K562 (cell line): ENCODE results near the gene RABL6. TPM values are rescaled to one million over a fixed set of nuclear protein-coding genes. Genes with fewer than 3 reads are reported as not detected.

Experiments used
- ATF7 ChIP-seq: fragments of 450-650 bp; IDR thresholded peaks from 2 replicates; pipeline ENCODE4 v1.7.1; 2014; ENCODE audit warnings: mild to moderate bottlenecking, moderate library complexity
- CHD2 ChIP-seq: IDR thresholded peaks from 2 replicates; pipeline ENCODE4 v1.6.1; 2011; ENCODE audit warnings: low read depth, low read length
- CHD4 ChIP-seq: fragments of 200-600 bp; sonication (generic); IDR thresholded peaks from 3 replicates; pipeline ENCODE4 v1.6.1; 2012; ENCODE audit warnings: low read depth, mild to moderate bottlenecking, mixed read lengths, low read length, inconsistent platforms; ENCODE audit not compliant: insufficient read depth, insufficient replicate concordance, poor library complexity, severe bottlenecking
- DLX4 ChIP-seq: fragments of 250-450 bp; sonication (Bioruptor Pico); IDR thresholded peaks from 2 replicates; pipeline ENCODE4 v1.6.1; 2021; ENCODE audit warnings: mild to moderate bottlenecking
- ERF ChIP-seq: fragments of 450-650 bp; formaldehyde crosslinking; IDR thresholded peaks from 2 replicates; pipeline ENCODE4 v1.4.0; 2020; ENCODE audit warnings: mild to moderate bottlenecking, mixed read lengths
- HNRNPK ChIP-seq: fragments of 200-400 bp; formaldehyde crosslinking; IDR thresholded peaks from one replicate; pipeline ENCODE4 v1.6.1; 2018; ENCODE audit warnings: mild to moderate bottlenecking, low read depth, low read length; ENCODE audit not compliant: poor library complexity, severe bottlenecking
- ILF3 ChIP-seq: fragments of 450-650 bp; IDR thresholded peaks from 2 replicates; pipeline ENCODE4 v1.6.1; 2018; ENCODE audit warnings: antibody characterized with exemption, mild to moderate bottlenecking, moderate library complexity, borderline replicate concordance
- MXD1 ChIP-seq: fragments of 250-450 bp; sonication (Bioruptor Pico); IDR thresholded peaks from 2 replicates; pipeline ENCODE4 v1.8.0; 2021; ENCODE audit warnings: borderline replicate concordance, mild to moderate bottlenecking, moderate library complexity; ENCODE audit not compliant: poor library complexity, severe bottlenecking
- NCOA4 ChIP-seq: fragments of 450-650 bp; IDR thresholded peaks from 2 replicates; pipeline ENCODE4 v1.6.1; 2018; ENCODE audit warnings: mild to moderate bottlenecking; ENCODE audit not compliant: partially characterized antibody
- NEUROD1 ChIP-seq: fragments of 150-350 bp; IDR thresholded peaks from 2 replicates; pipeline ENCODE4 v1.6.1; 2014; ENCODE audit warnings: borderline replicate concordance, low read length, low read depth; ENCODE audit not compliant: partially characterized antibody
- PHF21A ChIP-seq: fragments of 450-650 bp; IDR thresholded peaks from 2 replicates; pipeline ENCODE4 v1.6.1; 2017; ENCODE audit warnings: low read depth, borderline replicate concordance
- PTBP1 ChIP-seq: fragments of 200-400 bp; formaldehyde crosslinking; IDR thresholded peaks from 2 replicates; pipeline ENCODE4 v1.6.1; 2017; ENCODE audit warnings: low read depth, low read length
- RNF219 ChIP-seq: fragments of 250-450 bp; sonication (Bioruptor Pico); IDR thresholded peaks from 2 replicates; pipeline ENCODE4 v1.5.0; 2022; ENCODE audit warnings: mild to moderate bottlenecking
- SMC3 ChIP-seq: conservative IDR thresholded peaks from 2 replicates; pipeline ENCODE4 v1.6.1; 2011; ENCODE audit warnings: low read depth, low read length, improper control_type of control experiment; ENCODE audit not compliant: insufficient read depth
- STAT5A ChIP-seq: IDR thresholded peaks from 2 replicates; pipeline ENCODE4 v1.6.1; 2012; ENCODE audit warnings: low read length, inconsistent platforms, borderline replicate concordance
- THAP12 ChIP-seq: fragments of 250-450 bp; sonication (Bioruptor Pico); IDR thresholded peaks from 2 replicates; pipeline ENCODE4 v1.9.0; 2021; ENCODE audit warnings: mild to moderate bottlenecking, inconsistent platforms
- ZKSCAN3 ChIP-seq: fragments of 250-450 bp; sonication (Bioruptor Pico); IDR thresholded peaks from 2 replicates; pipeline ENCODE4 v1.4.0; 2020
- ZNF507 ChIP-seq: conservative IDR thresholded peaks from 2 replicates; pipeline ENCODE4 v1.6.1; 2017; ENCODE audit warnings: missing genetic modification characterization, missing compliant biosample characterization
- ZSCAN32 ChIP-seq: fragments of 450-650 bp; formaldehyde crosslinking; IDR thresholded peaks from 2 replicates; pipeline ENCODE4 v1.4.0; 2020; ENCODE audit warnings: mild to moderate bottlenecking, moderate library complexity
- polyA plus RNA-seq, 8 experiments: library from polyadenylated mRNA; depleted of rRNA in 4 of 8; stranded (reverse) in 5 of 8; unstranded in 3 of 8; fragments of >200 nt; fragmentation: Nextera tagmentation in 2 of 8; fragmentation: Illumina TruSeq in 1 of 8; extraction: Ambion mirVana in 2 of 8; extraction: Trizol in 1 of 8; gene quantifications; 2 replicates each; pipeline versions ENCODE4 v1.2.1 to v1.2.3, GENCODE V29; 2011 to 2014; ENCODE audit warnings: inconsistent platforms in 1 of 8, missing spikeins in 1 of 8
- total RNA-seq, 7 experiments: library from RNA; depleted of rRNA in 6 of 7; stranded (reverse); fragments of >200 nt in 6 of 7; fragmentation: Illumina TruSeq in 2 of 7; extraction: Trizol in 2 of 7; gene quantifications; 2 replicates each; pipeline versions ENCODE4 v1.2.1 to v1.2.3, GENCODE V29; 2011 to 2021; ENCODE audit warnings: low replicate concordance in 1 of 7
- TF ChIP-seq, protein P1 (sequence below), 2 experiments: fragments of 250-450 bp in 1 of 2; fragments of 450-650 bp in 1 of 2; sonication (Bioruptor Pico) in 1 of 2; IDR thresholded peaks; 2 replicates each; pipeline versions ENCODE4 v1.6.1 to v1.8.0; 2016 to 2021; ENCODE audit warnings: mild to moderate bottlenecking in 2 of 2, moderate library complexity in 2 of 2, missing compliant biosample characterization in 1 of 2, missing genetic modification characterization in 1 of 2
- TF ChIP-seq, protein P2 (sequence below): fragments of 250-450 bp; sonication (Bioruptor Pico); IDR thresholded peaks from 2 replicates; pipeline ENCODE4 v1.8.0; 2021; ENCODE audit warnings: moderate library complexity, mild to moderate bottlenecking, inconsistent platforms

The RABL6 gene
- total and polyA plus RNA-seq, 9 of the 15 experiments (the other 6 are each of a cell fraction or from before 2014, with no cell fraction given) = 5.6 to 181 (median 84.5) TPM

GRCh38 chr9:136807281-136808074, at the start of gene RABL6 (continued):
- no peak for TF ChIP-seq MXD1 (CRISPR knock-in tag)
- no peak for TF ChIP-seq DLX4 (CRISPR knock-in tag)
- TF ChIP-seq ATF7 = peak; percentile 44; the same call in 1 of the 2 replicates
- TF ChIP-seq CHD4 = no peak
- no peak for TF ChIP-seq PHF21A
- TF ChIP-seq THAP12 = no peak
- no peak for TF ChIP-seq ZKSCAN3 (CRISPR knock-in tag)
- TF ChIP-seq ZNF507 (tag) = no peak
- no peak for TF ChIP-seq ZSCAN32 (CRISPR knock-in tag)
- no peak for TF ChIP-seq ERF (CRISPR knock-in tag)
- no peak for TF ChIP-seq NCOA4
- TF ChIP-seq ILF3 = no peak
- no peak for TF ChIP-seq PTBP1
- no peak for TF ChIP-seq STAT5A
- no peak for TF ChIP-seq RNF219 (CRISPR knock-in tag)
- TF ChIP-seq, protein P1, sequence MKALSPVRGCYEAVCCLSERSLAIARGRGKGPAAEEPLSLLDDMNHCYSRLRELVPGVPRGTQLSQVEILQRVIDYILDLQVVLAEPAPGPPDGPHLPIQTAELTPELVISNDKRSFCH (CRISPR knock-in tag; IDR thresholded peaks at IDR 0.05) = no peak
- TF ChIP-seq, protein P1 (tag; IDR thresholded peaks at IDR 0.05) = no peak
- peak; percentile 11 for TF ChIP-seq NEUROD1
- TF ChIP-seq SMC3 = no peak
- TF ChIP-seq HNRNPK = no peak
- TF ChIP-seq CHD2 = no peak
- TF ChIP-seq, protein P2, sequence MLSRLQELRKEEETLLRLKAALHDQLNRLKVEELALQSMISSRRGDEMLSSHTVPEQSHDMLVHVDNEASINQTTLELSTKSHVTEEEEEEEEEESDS = no peak
